ENCODE results near the gene TNFRSF12A. TPM values are rescaled to one million over a fixed set of nuclear protein-coding genes. Genes with fewer than 3 reads are reported as not detected.
A peak's percentile ranks its signal among the peaks of the same experiment; 100 is the strongest.

Gene TNFRSF12A, protein sequence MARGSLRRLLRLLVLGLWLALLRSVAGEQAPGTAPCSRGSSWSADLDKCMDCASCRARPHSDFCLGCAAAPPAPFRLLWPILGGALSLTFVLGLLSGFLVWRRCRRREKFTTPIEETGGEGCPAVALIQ
- total RNA-seq: 10 to 100 TPM; 11.7 to 60.0 (median 23.6) TPM

DNA sequence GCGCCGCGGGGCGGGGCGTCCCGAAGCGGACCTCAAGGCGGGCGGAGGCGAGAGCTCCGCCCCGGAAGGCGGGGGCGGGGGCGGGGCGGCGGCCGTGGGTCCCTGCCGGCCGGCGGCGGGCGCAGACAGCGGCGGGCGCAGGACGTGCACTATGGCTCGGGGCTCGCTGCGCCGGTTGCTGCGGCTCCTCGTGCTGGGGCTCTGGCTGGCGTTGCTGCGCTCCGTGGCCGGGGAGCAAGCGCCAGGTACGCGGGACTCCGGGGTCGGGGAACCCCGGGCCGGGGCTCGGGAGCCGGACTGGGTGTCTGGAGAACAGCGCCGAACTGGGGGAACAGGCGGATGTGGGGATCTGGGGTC lies at the start of gene TNFRSF12A:
Gene TNFRSF12A, plus strand, starts transcription at position 122 of the 357 bp plus-strand sequence. Its CDS starts 30 bp downstream, at position 152.
- peak within 1 kb of the TSS; percentile 58 for H3K4me3 ChIP-seq (ENCODE audit: low read depth, poor library complexity, severe bottlenecking)
- TF ChIP-seq, protein P1, sequence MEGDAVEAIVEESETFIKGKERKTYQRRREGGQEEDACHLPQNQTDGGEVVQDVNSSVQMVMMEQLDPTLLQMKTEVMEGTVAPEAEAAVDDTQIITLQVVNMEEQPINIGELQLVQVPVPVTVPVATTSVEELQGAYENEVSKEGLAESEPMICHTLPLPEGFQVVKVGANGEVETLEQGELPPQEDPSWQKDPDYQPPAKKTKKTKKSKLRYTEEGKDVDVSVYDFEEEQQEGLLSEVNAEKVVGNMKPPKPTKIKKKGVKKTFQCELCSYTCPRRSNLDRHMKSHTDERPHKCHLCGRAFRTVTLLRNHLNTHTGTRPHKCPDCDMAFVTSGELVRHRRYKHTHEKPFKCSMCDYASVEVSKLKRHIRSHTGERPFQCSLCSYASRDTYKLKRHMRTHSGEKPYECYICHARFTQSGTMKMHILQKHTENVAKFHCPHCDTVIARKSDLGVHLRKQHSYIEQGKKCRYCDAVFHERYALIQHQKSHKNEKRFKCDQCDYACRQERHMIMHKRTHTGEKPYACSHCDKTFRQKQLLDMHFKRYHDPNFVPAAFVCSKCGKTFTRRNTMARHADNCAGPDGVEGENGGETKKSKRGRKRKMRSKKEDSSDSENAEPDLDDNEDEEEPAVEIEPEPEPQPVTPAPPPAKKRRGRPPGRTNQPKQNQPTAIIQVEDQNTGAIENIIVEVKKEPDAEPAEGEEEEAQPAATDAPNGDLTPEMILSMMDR (IDR thresholded peaks at IDR 0.05): no peak
- peak in 1 of 2 donors; percentile 9 for TF ChIP-seq POLR2A (IDR thresholded peaks at IDR 0.05)
- WGBS, 2 donors: 1 to 2% methylated on average over 29 to 43 of the region's 49 CpGs
- intact Hi-C loops (cut with DNase I; ENCODE audit: low total_unique reads): no loop called here
- DNase-seq (ENCODE audit: low spot score in 2 of 2): peak; percentile 54 to 94

DNA sequence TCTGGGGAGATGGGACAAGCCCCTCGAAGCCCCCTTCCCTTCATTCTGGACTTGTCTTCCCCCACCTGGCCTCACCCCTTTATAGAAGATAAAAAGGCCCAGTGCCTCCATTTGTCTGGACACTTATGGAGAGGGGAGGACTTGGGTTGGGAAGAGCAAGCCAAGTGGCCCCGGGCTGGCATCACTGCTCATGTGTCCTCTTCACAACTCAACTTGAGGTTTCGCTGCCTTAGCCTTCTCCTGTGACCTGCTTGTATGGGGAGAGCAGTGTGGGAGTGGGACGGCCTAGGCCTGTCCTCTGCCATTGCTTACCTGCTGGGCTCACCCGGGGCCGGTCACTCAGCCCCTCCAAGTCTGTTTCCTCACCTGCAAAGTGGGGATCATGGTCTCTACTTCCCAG lies 49.6 kb upstream of the TNFRSF12A start:
- DNase-seq (ENCODE audit: low spot score in 2 of 2): no peak
- 81 to 83% methylated on average over 6 of the region's 6 CpGs for WGBS, 2 donors
- intact Hi-C loops (cut with DNase I; ENCODE audit: low total_unique reads): no loop called here
- H3K4me3 ChIP-seq (ENCODE audit: low read depth, poor library complexity, severe bottlenecking): no peak overlapping the region
- TF ChIP-seq, protein P1 (IDR thresholded peaks at IDR 0.05): no peak
- no peak for TF ChIP-seq POLR2A (IDR thresholded peaks at IDR 0.05)

DNA sequence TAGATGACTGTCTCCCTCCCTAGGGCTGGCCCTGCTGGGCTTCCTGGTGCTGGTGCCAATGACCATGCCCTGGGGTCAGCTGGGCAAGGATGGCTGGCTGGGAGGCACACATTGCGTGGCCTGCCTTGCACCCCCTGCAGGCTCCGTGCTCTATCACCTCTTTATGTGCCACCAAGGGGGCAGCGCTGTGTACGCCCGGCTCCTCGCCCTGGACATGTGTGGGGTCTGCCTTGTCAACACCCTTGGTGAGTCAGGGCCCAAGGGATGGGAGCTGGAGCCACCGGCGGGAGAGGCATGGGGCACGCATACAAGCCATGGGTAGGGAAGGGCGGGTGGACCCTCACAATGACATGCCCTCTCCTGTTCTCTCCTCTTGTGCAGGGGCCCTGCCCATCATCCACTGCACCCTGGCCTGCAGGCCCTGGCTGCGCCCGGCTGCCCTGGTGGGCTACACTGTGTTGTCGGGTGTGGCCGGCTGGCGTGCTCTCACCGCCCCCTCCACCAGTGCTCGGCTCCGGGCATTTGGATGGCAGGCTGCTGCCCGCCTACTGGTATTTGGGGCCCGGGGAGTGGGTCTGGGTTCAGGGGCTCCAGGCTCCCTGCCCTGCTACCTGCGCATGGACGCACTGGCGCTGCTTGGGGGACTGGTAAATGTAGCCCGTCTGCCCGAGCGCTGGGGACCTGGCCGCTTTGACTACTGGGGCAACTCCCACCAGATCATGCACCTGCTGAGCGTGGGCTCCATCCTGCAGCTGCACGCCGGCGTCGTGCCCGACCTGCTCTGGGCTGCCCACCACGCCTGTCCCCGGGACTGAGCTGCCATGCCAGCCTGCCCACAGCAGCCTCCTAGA lies 48.8 kb upstream of the TNFRSF12A start:
- no peak for DNase-seq (ENCODE audit: low spot score in 2 of 2)
- TF ChIP-seq POLR2A (IDR thresholded peaks at IDR 0.05): no peak
- TF ChIP-seq, protein P1 (IDR thresholded peaks at IDR 0.05): no peak
- intact Hi-C loops (cut with DNase I; ENCODE audit: low total_unique reads): no loop called here
- WGBS, 2 donors: 82 to 88% methylated on average over 7 to 28 of the region's 35 CpGs
- H3K4me3 ChIP-seq (ENCODE audit: low read depth, poor library complexity, severe bottlenecking): no peak overlapping the region

DNA sequence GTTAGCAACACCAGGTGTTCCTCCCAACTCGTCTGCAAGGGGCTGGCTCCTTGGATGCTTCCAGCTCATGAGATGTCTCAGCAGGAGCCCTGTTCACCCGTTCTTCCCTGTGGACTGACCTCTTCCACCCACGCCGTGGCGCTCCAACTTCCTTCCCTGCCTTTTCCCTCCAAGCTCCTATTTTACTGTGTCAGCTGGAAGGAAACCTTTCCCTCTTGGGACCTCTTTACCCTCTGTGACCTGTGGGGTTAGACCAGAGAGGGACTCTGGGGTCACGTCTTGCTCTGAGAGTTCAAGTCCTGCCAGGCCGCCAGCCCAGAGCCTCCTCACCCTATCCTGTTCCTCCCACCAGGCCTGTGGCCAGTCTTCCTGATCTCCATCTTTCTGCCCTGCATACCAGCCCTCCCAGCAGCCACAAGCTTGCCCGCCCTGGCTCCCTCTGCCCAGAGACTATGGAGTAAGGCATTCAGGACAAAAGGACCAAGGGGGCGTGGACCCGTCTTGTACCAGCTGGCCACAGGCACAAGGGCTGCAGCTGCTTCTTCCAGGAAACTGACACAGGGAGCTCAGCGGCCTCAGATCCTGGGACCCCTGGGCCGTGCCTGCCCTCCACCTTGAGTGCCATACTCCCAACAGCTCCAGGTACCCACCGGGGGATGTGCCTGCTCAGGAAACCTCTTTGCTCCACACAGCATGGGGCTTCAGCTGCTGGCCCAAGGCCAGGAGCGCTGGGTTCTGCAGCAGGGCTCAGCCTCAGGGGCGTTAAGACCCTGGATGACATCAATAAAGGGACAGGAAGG lies 48.0 kb upstream of the TNFRSF12A start:
- TF ChIP-seq POLR2A (IDR thresholded peaks at IDR 0.05): no peak
- TF ChIP-seq, protein P1 (IDR thresholded peaks at IDR 0.05): no peak
- intact Hi-C loops (cut with DNase I; ENCODE audit: low total_unique reads): no loop called here
- H3K4me3 ChIP-seq (ENCODE audit: low read depth, poor library complexity, severe bottlenecking): no peak overlapping the region
- 79% methylated on average over 12 to 13 of the region's 15 CpGs for WGBS, 2 donors
- DNase-seq (ENCODE audit: low spot score in 2 of 2): no peak

DNA sequence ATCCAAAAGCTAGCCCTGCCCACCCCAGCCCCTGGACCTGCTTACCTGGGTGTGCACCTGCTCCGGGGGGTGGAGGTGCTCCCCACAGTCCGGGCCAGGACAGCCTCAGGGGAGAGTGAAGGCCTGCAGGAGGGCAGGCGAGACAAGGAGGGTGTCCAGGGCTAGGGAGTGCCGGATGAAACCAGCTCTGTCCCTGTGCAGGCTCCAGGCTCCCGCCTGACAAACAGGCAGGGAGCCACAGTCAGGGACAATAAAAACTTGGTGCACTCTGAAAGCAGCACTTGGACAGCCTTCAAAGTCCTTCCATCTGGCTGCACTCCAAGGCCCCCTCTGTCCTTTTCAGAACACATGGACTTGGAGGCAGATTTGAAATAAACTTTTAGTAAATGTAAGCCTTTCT lies 47.1 kb upstream of the TNFRSF12A start:
- 70 to 71% methylated on average over 5 of the region's 5 CpGs for WGBS, 2 donors

More for the DNA sequence above, 47.1 kb upstream of the TNFRSF12A start:
- H3K4me3 ChIP-seq (ENCODE audit: low read depth, poor library complexity, severe bottlenecking): no peak overlapping the region
- no peak for DNase-seq (ENCODE audit: low spot score in 2 of 2)
- intact Hi-C loops (cut with DNase I; ENCODE audit: low total_unique reads): no loop called here
- no peak for TF ChIP-seq POLR2A (IDR thresholded peaks at IDR 0.05)
- TF ChIP-seq, protein P1 (IDR thresholded peaks at IDR 0.05): no peak
